ENCODE results near the gene ECE1.

DNA sequence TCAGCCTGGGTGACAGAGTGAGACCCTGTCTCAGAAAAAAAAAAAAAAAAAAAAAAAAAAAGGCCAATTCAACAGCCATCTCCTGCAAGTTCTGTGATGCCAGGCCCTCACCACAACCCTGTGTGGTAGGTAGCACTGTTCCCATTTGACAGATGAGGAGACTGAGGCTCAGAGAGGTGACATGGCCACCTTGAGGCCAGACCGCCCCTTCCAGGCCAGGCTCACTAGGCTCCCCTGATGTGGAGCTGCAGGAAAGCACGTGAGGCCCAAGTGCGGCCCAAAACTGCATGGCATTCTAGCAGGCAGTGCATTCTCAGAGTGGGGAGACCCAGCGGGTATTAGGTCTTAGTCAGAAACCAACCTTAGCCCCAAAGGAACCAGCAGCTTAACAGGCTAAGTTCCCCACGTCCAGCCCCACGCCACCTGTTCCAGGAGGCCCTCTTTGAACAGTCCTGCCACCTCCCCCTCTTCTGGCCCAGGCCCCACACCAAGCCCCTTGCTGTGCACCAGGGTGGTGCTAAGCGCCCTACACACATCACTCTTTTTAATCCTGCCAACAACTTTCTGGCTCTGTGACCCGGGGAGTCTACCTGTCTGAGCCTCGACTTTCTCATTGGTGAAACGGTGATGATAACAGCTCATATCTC, 11.7 kb upstream of the ECE1 start:
- TF ChIP-seq POLR2AphosphoS5 (IDR thresholded peaks at IDR 0.05; ENCODE audit: low read depth, low read length): no peak
- TF ChIP-seq CTCF (IDR thresholded peaks at IDR 0.05): no peak
